ENCODE data around the gene MYLK4. TPM values are rescaled to one million over a fixed set of nuclear protein-coding genes. Genes with fewer than 3 reads are reported as not detected.

Gene MYLK4
- total and polyA plus RNA-seq, 9 donors = 0.24 to 0.83 (median 0.50) TPM

DNA sequence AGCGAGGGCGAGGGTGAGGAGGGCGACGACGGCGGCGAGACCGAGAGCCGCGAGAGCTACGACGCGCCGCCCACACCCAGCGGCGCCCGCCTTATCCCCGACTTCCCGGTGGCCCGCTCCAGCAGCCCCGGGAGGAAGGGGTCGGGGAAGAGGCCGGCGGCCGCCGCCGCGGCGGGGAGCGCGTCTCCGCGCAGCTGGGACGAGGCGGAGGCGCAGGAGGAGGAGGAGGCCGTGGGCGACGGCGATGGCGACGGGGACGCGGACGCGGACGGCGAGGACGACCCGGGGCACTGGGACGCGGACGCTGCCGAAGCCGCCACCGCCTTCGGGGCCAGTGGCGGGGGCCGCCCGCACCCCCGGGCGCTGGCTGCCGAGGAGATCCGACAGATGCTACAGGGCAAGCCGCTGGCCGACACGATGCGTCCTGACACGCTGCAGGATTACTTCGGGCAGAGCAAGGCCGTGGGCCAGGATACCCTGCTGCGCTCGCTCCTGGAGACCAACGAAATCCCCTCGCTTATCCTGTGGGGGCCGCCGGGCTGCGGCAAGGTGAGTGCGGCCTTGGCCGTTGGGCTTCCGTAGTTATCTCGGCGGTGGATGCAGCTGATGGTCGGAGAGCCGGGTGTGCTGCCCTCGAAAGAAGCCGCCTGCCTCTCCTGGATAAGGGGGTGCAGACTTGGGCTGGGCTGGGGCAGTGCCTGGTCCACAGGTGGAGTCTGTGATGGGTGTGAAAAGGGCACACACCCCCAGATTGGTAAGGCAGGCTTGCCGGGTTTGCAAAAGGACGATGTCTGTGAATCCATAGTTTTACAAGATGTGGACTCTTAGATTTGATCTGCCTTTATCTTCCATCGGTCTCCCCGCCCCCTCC lies 15.4 kb upstream of the MYLK4 start:
- no peaks in the 10 kb centered on the region for H3K36me3 ChIP-seq
- intact Hi-C loops (cut with DNase I) = loop anchor here in 2 of 4 donors (10.0 kb wide), 3 partner anchors 289 to 1161 kb away; partner anchors contain the start of genes FOXC1 (in 1 of the 2) and GMDS (in 1 of the 2)
- WGBS, 3 donors = 0 to 1% (median 1%) methylated on average over 72 to 89 of the region's 91 CpGs
- TF ChIP-seq POLR2A (IDR thresholded peaks at IDR 0.05) (no peak), EP300 (IDR thresholded peaks at IDR 0.05) (no peak)
- TF ChIP-seq, protein P1, sequence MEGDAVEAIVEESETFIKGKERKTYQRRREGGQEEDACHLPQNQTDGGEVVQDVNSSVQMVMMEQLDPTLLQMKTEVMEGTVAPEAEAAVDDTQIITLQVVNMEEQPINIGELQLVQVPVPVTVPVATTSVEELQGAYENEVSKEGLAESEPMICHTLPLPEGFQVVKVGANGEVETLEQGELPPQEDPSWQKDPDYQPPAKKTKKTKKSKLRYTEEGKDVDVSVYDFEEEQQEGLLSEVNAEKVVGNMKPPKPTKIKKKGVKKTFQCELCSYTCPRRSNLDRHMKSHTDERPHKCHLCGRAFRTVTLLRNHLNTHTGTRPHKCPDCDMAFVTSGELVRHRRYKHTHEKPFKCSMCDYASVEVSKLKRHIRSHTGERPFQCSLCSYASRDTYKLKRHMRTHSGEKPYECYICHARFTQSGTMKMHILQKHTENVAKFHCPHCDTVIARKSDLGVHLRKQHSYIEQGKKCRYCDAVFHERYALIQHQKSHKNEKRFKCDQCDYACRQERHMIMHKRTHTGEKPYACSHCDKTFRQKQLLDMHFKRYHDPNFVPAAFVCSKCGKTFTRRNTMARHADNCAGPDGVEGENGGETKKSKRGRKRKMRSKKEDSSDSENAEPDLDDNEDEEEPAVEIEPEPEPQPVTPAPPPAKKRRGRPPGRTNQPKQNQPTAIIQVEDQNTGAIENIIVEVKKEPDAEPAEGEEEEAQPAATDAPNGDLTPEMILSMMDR (IDR thresholded peaks at IDR 0.05) = no peak
- peak; percentile 36 to 73 (median 58) for DNase-seq
- H3K27me3 ChIP-seq = no peaks in the 10 kb centered on the region
- H3K9me3 ChIP-seq = no peaks in the 10 kb centered on the region
- peak overlapping the region; percentile 50 for H3K4me3 ChIP-seq
- H3K27ac ChIP-seq = peak overlapping the region; percentile 70 to 95
- H3K4me1 ChIP-seq (ENCODE audit: insufficient read depth) = peaks cover 11% of the 10 kb centered on the region

DNA sequence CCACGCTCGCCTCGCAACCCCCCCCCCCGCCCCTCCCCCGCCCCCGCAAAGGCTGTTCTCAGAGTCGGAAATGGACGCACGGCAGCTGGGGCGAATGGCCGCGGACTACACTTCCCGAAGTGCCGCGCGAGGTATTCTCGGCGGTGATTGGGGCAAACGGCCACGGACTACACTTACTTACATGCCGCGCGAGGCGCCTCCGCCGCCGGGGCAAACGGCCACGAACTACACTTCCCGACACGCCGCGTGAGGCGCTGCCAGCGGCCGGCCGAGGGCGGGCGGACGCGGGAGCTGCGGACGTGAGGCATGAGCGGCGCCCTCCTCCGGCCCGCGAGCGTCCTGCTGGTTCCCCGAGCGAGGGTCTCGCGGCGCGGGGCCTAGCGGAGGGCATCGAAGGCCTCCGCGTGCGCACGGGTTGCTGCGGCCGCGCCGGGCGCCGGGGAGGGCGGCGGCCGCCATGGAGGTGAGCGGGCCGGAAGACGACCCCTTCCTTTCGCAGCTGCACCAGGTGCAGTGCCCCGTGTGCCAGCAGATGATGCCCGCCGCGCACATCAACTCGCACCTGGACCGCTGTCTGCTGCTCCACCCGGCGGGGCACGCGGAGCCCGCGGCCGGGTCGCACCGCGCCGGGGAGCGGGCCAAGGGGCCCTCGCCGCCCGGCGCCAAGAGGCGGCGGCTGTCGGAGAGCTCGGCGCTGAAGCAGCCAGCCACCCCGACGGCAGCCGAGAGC lies 14.6 kb upstream of the MYLK4 start, which contains the start of gene WRNIP1:
WRNIP1 (plus strand) TSS at position 228 of the 730 bp plus-strand sequence; CDS start at position 458, 230 bp downstream.
- intact Hi-C loops (cut with DNase I) = loop anchor here in 2 of 4 donors (10.0 kb wide), 3 partner anchors 289 to 1161 kb away; partner anchors contain the start of genes FOXC1 (in 1 of the 2) and GMDS (in 1 of the 2)
- Histone ChIP-seq H3K36me3 (no peaks in the 10 kb centered on the region), H3K4me1 (ENCODE audit: insufficient read depth) (peaks cover 11% of the 10 kb centered on the region), H3K27me3 (no peaks in the 10 kb centered on the region), H3K27ac (peak within 1 kb of the TSS; percentile 70 to 95), H3K9me3 (no peaks in the 10 kb centered on the region), H3K4me3 (peak within 1 kb of the TSS; percentile 53)
- DNase-seq = peak; percentile 98 to 99 (median 99)
- WGBS, 3 donors = 0% methylated on average over 35 to 104 of the region's 104 CpGs
- TF ChIP-seq EP300 (IDR thresholded peaks at IDR 0.05) (no peak), POLR2A (IDR thresholded peaks at IDR 0.05) (peak; percentile 60)
- TF ChIP-seq, protein P1 (IDR thresholded peaks at IDR 0.05) = peak; percentile 64 to 94 (median 93)

DNA sequence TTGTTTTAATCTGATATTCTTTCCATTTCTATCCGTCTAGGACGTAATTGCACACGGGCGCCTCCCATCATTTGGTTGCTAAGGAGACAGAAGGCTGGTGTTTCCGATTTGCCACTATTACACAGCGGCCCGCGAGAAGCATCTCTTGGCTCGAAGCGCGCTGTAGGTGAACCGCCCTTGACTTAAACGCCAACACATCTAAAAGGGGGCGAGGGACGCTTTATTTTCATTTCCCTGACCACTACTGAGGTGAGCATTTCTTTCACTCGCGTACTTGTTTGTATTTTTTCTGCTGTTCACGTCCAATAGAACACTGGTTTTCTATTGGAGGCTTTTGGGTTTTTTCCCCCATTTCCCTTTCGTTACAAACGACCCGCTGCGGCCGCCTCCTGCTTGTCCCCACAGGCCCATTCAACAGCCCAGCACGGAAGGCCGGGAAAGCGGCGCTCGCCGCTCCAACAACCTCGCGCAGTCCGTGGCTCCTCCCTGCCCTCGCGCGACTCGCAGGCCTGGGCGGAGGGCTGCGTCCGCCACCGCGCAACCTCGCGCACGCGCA lies 14.0 kb upstream of the MYLK4 start:
- WGBS, 3 donors = 0% methylated on average over 39 to 45 of the region's 45 CpGs
- Histone ChIP-seq H3K9me3 (no peaks in the 10 kb centered on the region), H3K36me3 (no peaks in the 10 kb centered on the region), H3K4me1 (ENCODE audit: insufficient read depth) (peaks cover 8% of the 10 kb centered on the region), H3K4me3 (peak overlapping the region; percentile 53), H3K27ac (peak overlapping the region; percentile 56 to 78), H3K27me3 (no peaks in the 10 kb centered on the region)
- intact Hi-C loops (cut with DNase I) = loop anchor here in 2 of 4 donors (10.0 kb wide), 3 partner anchors 290 to 1160 kb away; partner anchors contain the start of genes FOXC1 (in 1 of the 2) and GMDS (in 1 of the 2)
- peak; percentile 34 for TF ChIP-seq POLR2A (IDR thresholded peaks at IDR 0.05)
- TF ChIP-seq, protein P1 (IDR thresholded peaks at IDR 0.05) = no peak
- peak in 4 of 5 donors; percentile 38 to 69 (median 62) for DNase-seq
